ENCODE measurements around the gene TENM3.

TENM3 gene

DNA sequence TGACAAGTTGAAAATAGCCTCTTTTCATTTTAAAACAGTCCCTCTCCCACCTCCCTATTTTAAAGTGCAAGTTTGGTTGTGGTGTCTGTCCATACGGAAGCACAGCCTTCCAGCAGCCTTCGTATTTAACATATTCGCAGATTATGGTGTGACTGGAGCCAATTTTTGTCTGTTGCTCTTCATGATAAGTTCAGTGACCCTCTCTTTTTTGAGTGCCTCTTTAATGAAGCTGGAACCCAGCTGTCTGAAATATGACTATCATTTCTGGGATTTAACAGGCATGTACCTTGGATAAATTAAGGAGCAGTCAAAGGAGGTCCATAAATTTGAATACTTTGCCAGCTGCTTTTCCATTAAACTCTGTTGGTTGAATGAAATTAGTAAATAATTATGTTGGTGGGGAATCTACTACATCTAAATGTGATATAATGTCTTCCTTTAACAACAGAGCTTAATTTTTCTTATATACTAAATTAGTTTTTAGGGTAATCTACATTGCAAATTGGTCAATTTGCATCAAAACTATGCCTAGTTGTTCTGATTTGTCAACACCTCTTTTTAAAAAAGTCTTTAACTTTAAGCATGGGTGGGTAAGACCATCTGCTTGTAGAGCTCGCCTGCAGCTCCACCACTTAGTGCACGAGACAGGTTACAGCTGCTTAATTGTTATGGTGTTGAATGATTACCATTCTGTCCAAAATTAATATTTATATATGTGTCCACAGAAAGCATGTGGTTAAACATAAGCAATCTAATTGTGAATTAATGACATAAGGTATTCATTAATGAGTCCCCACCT, 457.4 kb downstream of the TENM3 start:
- Histone ChIP-seq H3K36me3 (ENCODE audit: control insufficient read depth, low read length) (no peaks in the 10 kb centered on the region), H3K4me2 (ENCODE audit: low read length) (no peak overlapping the region), H3K4me1 (ENCODE audit: control insufficient read depth, low read length) (no peaks in the 10 kb centered on the region), H4K20me1 (ENCODE audit: control insufficient read depth, insufficient read depth, low read depth, low read length) (no peaks in the 10 kb centered on the region), H3K79me2 (ENCODE audit: control insufficient read depth, low read length) (no peaks in the 10 kb centered on the region), H3F3A (ENCODE audit: control insufficient read depth, insufficient read depth) (no peaks in the 10 kb centered on the region), H3K4me3 (ENCODE audit: low read length) (no peak overlapping the region), H3K27ac (ENCODE audit: low read depth, low read length) (no peak overlapping the region), H3K27me3 (ENCODE audit: control insufficient read depth, low read length) (no peaks in the 10 kb centered on the region), H3K9me3 (ENCODE audit: control insufficient read depth, insufficient read depth, low read length) (no peaks in the 10 kb centered on the region), H3K9me2 (replicated peaks; ENCODE audit: control insufficient read depth, low read length) (no peaks in the 10 kb centered on the region)
- TF ChIP-seq EZH2phosphoT487 (IDR thresholded peaks at IDR 0.05; ENCODE audit: borderline replicate concordance, low read length): no peak
- TF ChIP-seq, protein P1, sequence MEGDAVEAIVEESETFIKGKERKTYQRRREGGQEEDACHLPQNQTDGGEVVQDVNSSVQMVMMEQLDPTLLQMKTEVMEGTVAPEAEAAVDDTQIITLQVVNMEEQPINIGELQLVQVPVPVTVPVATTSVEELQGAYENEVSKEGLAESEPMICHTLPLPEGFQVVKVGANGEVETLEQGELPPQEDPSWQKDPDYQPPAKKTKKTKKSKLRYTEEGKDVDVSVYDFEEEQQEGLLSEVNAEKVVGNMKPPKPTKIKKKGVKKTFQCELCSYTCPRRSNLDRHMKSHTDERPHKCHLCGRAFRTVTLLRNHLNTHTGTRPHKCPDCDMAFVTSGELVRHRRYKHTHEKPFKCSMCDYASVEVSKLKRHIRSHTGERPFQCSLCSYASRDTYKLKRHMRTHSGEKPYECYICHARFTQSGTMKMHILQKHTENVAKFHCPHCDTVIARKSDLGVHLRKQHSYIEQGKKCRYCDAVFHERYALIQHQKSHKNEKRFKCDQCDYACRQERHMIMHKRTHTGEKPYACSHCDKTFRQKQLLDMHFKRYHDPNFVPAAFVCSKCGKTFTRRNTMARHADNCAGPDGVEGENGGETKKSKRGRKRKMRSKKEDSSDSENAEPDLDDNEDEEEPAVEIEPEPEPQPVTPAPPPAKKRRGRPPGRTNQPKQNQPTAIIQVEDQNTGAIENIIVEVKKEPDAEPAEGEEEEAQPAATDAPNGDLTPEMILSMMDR (IDR thresholded peaks at IDR 0.05; ENCODE audit: low read depth, low read length, poor library complexity, severe bottlenecking): no peak

DNA sequence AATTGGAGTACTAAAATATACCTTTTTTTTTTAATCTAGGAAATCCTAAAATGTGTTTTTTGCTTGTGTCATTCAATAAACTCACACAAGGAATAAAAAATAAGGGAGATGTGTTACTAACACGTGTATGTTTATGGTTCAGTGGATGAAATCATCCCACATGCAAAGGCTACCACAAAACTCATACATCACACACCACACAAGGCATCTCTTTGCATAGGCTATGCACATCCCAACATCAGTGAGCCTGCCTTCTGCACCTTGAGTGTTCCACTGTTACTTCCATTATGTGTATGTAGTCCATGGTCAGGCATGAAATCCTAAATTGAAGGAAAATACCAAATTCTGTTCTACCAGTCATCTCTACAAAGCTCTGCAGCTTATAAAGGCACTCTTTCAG, 460.9 kb downstream of the TENM3 start:
- no peaks in the 10 kb centered on the region for H3K27me3 ChIP-seq (ENCODE audit: control insufficient read depth, low read length)
- no peaks in the 10 kb centered on the region for H3K4me1 ChIP-seq (ENCODE audit: control insufficient read depth, low read length)
- TF ChIP-seq, protein P1 (IDR thresholded peaks at IDR 0.05; ENCODE audit: low read depth, low read length, poor library complexity, severe bottlenecking): no peak
- no peak for TF ChIP-seq EZH2phosphoT487 (IDR thresholded peaks at IDR 0.05; ENCODE audit: borderline replicate concordance, low read length)
- H4K20me1 ChIP-seq (ENCODE audit: control insufficient read depth, insufficient read depth, low read depth, low read length): no peaks in the 10 kb centered on the region
- no peak overlapping the region for H3K27ac ChIP-seq (ENCODE audit: low read depth, low read length)
- H3K36me3 ChIP-seq (ENCODE audit: control insufficient read depth, low read length): no peaks in the 10 kb centered on the region
- no peak overlapping the region for H3K4me3 ChIP-seq (ENCODE audit: low read length)
- H3K79me2 ChIP-seq (ENCODE audit: control insufficient read depth, low read length): no peaks in the 10 kb centered on the region
- no peaks in the 10 kb centered on the region for H3K9me2 ChIP-seq (replicated peaks; ENCODE audit: control insufficient read depth, low read length)
- H3K9me3 ChIP-seq (ENCODE audit: control insufficient read depth, insufficient read depth, low read length): no peaks in the 10 kb centered on the region
- H3K4me2 ChIP-seq (ENCODE audit: low read length): no peak overlapping the region
- no peaks in the 10 kb centered on the region for H3F3A ChIP-seq (ENCODE audit: control insufficient read depth, insufficient read depth)

DNA sequence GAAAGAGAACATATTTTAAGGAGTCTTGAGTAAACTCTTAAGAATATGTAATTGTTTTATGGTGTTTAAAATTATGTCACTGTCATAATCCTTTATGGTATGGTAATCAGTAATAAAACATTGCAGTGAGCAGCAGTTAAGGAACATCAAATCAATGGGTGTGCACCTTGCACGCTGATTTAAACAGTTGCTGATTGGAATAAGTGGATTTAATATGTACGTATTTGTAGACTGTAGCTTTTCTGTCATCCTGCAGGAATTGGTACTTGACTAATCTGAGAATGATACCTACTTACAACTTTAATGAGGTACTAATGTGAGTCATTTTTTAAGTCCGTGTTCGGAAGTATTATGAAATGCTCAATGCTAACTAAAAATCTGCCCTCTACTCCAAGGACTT, 461.7 kb downstream of the TENM3 start:
- Histone ChIP-seq H3K36me3 (ENCODE audit: control insufficient read depth, low read length) (no peaks in the 10 kb centered on the region), H3K27me3 (ENCODE audit: control insufficient read depth, low read length) (no peaks in the 10 kb centered on the region), H3F3A (ENCODE audit: control insufficient read depth, insufficient read depth) (no peaks in the 10 kb centered on the region), H3K4me1 (ENCODE audit: control insufficient read depth, low read length) (no peaks in the 10 kb centered on the region), H3K79me2 (ENCODE audit: control insufficient read depth, low read length) (no peaks in the 10 kb centered on the region), H3K9me3 (ENCODE audit: control insufficient read depth, insufficient read depth, low read length) (no peaks in the 10 kb centered on the region), H3K27ac (ENCODE audit: low read depth, low read length) (no peak overlapping the region), H3K4me2 (ENCODE audit: low read length) (no peak overlapping the region), H3K4me3 (ENCODE audit: low read length) (no peak overlapping the region), H4K20me1 (ENCODE audit: control insufficient read depth, insufficient read depth, low read depth, low read length) (no peaks in the 10 kb centered on the region), H3K9me2 (replicated peaks; ENCODE audit: control insufficient read depth, low read length) (no peaks in the 10 kb centered on the region)
- TF ChIP-seq, protein P1 (IDR thresholded peaks at IDR 0.05; ENCODE audit: low read depth, low read length, poor library complexity, severe bottlenecking): no peak
- no peak for TF ChIP-seq EZH2phosphoT487 (IDR thresholded peaks at IDR 0.05; ENCODE audit: borderline replicate concordance, low read length)
